Stimulated activated naive CD8-positive, alpha-beta T cell treated with anti-CD3 and anti-CD28 coated beads, Interleukin-15, Interleukin-2, amounts not matched to agents 100 ng/mL and 50 ng/mL, for 24 hours (primary cell): ENCODE data around the gene REM2.

Experiments
- H3K27ac Mint-ChIP-seq: one replicate; pipeline ENCODE4 v1.8.0; 2021; ENCODE audit warnings: mild to moderate bottlenecking, mixed read lengths
- H3K27me3 Mint-ChIP-seq: one replicate; pipeline ENCODE4 v1.8.0; 2021; ENCODE audit warnings: mixed read lengths
- H3K36me3 Mint-ChIP-seq: one replicate; pipeline ENCODE4 v1.8.0; 2021; ENCODE audit warnings: low read depth, mixed read lengths
- H3K4me1 Mint-ChIP-seq: one replicate; pipeline ENCODE4 v1.8.0; 2021; ENCODE audit warnings: low read depth, mixed read lengths
- H3K4me3 Mint-ChIP-seq: one replicate; pipeline ENCODE4 v1.8.0; 2021; ENCODE audit warnings: mild to moderate bottlenecking, mixed read lengths
- H3K9me3 Mint-ChIP-seq: one replicate; pipeline ENCODE4 v1.8.0; 2021; ENCODE audit warnings: mixed read lengths

The REM2 gene

GRCh38 chr14:22875748-22876319 is 7.2 kb upstream of the REM2 start:
- Mint-ChIP-seq H3K4me1 (peaks cover 23% of the 10 kb centered on the region), H3K27me3 (no peaks in the 10 kb centered on the region), H3K27ac (no peak overlapping the region), H3K4me3 (no peak overlapping the region), H3K9me3 (no peaks in the 10 kb centered on the region), H3K36me3 (peaks cover 27% of the 10 kb centered on the region)

- Mint-ChIP-seq H3K27me3 (no peaks in the 10 kb centered on the region), H3K4me1 (peaks cover 21% of the 10 kb centered on the region), H3K36me3 (peaks cover 27% of the 10 kb centered on the region), H3K9me3 (no peaks in the 10 kb centered on the region), H3K27ac (no peak overlapping the region), H3K4me3 (no peak overlapping the region)
These were observed 6.0 kb upstream of the REM2 start for GRCh38 chr14:22877000-22877501.

GRCh38 chr14:22878271-22879246 is 4.5 kb upstream of the REM2 start:
- Mint-ChIP-seq H3K36me3 (peaks cover 22% of the 10 kb centered on the region), H3K4me3 (no peak overlapping the region), H3K27ac (no peak overlapping the region), H3K9me3 (no peaks in the 10 kb centered on the region), H3K27me3 (no peaks in the 10 kb centered on the region), H3K4me1 (peaks cover 23% of the 10 kb centered on the region)

GRCh38 chr14:22882064-22882463 is 958 bp upstream of the REM2 start:
- no peak overlapping the region for H3K4me3 Mint-ChIP-seq
- no peak overlapping the region for H3K27ac Mint-ChIP-seq
- peaks cover 41% of the 10 kb centered on the region for H3K4me1 Mint-ChIP-seq
- no peaks in the 10 kb centered on the region for H3K9me3 Mint-ChIP-seq
- no peaks in the 10 kb centered on the region for H3K27me3 Mint-ChIP-seq
- peaks cover 12% of the 10 kb centered on the region for H3K36me3 Mint-ChIP-seq

GRCh38 chr14:22882529-22883172 is 371 bp upstream of the REM2 start:
- H3K27ac Mint-ChIP-seq, result no peak overlapping the region
- no peaks in the 10 kb centered on the region for H3K9me3 Mint-ChIP-seq
- H3K4me1 Mint-ChIP-seq, result peaks cover 47% of the 10 kb centered on the region
- no peaks in the 10 kb centered on the region for H3K27me3 Mint-ChIP-seq
- H3K36me3 Mint-ChIP-seq, result peaks cover 12% of the 10 kb centered on the region
- H3K4me3 Mint-ChIP-seq, result no peak overlapping the region

- peaks cover 4% of the 10 kb centered on the region for H3K36me3 Mint-ChIP-seq
- H3K27ac Mint-ChIP-seq, result no peak overlapping the region
- no peak overlapping the region for H3K4me3 Mint-ChIP-seq
- no peaks in the 10 kb centered on the region for H3K9me3 Mint-ChIP-seq
- peaks cover 58% of the 10 kb centered on the region for H3K4me1 Mint-ChIP-seq
- no peaks in the 10 kb centered on the region for H3K27me3 Mint-ChIP-seq
These were observed 1.2 kb downstream of the REM2 start for GRCh38 chr14:22884076-22884737.

- H3K9me3 Mint-ChIP-seq, result no peaks in the 10 kb centered on the region
- H3K27me3 Mint-ChIP-seq, result no peaks in the 10 kb centered on the region
- no peak overlapping the region for H3K27ac Mint-ChIP-seq
- H3K4me1 Mint-ChIP-seq, result peaks cover 61% of the 10 kb centered on the region
- H3K4me3 Mint-ChIP-seq, result no peak overlapping the region
- H3K36me3 Mint-ChIP-seq, result no peaks in the 10 kb centered on the region
These were observed 1.9 kb downstream of the REM2 start for GRCh38 chr14:22884738-22885523.

GRCh38 chr14:22885975-22886374 is 3.0 kb downstream of the REM2 start:
- peak overlapping the region; percentile 52 for H3K4me3 Mint-ChIP-seq
- no peaks in the 10 kb centered on the region for H3K27me3 Mint-ChIP-seq
- H3K9me3 Mint-ChIP-seq, result no peaks in the 10 kb centered on the region
- peaks cover 64% of the 10 kb centered on the region for H3K4me1 Mint-ChIP-seq
- peak overlapping the region; percentile 24 for H3K27ac Mint-ChIP-seq
- no peaks in the 10 kb centered on the region for H3K36me3 Mint-ChIP-seq

- Mint-ChIP-seq H3K4me3 (peak overlapping the region; percentile 81), H3K27ac (peak overlapping the region; percentile 86), H3K36me3 (no peaks in the 10 kb centered on the region), H3K4me1 (peaks cover 64% of the 10 kb centered on the region), H3K27me3 (no peaks in the 10 kb centered on the region), H3K9me3 (no peaks in the 10 kb centered on the region)
These were observed 3.7 kb downstream of the REM2 start for GRCh38 chr14:22886500-22887259.

- H3K4me3 Mint-ChIP-seq, result peak overlapping the region; percentile 81
- peak overlapping the region; percentile 86 for H3K27ac Mint-ChIP-seq
- no peaks in the 10 kb centered on the region for H3K36me3 Mint-ChIP-seq
- no peaks in the 10 kb centered on the region for H3K27me3 Mint-ChIP-seq
- no peaks in the 10 kb centered on the region for H3K9me3 Mint-ChIP-seq
- peaks cover 60% of the 10 kb centered on the region for H3K4me1 Mint-ChIP-seq
These were observed 4.4 kb downstream of the REM2 start for GRCh38 chr14:22887260-22887989.

GRCh38 chr14:22887990-22888378 is 5.0 kb downstream of the REM2 start:
- no peaks in the 10 kb centered on the region for H3K27me3 Mint-ChIP-seq
- H3K36me3 Mint-ChIP-seq, result no peaks in the 10 kb centered on the region
- no peak overlapping the region for H3K27ac Mint-ChIP-seq
- H3K9me3 Mint-ChIP-seq, result no peaks in the 10 kb centered on the region
- H3K4me3 Mint-ChIP-seq, result peak overlapping the region; percentile 81
- peaks cover 54% of the 10 kb centered on the region for H3K4me1 Mint-ChIP-seq

GRCh38 chr14:22888662-22889061 is 5.6 kb downstream of the REM2 start:
- Mint-ChIP-seq H3K9me3 (no peaks in the 10 kb centered on the region), H3K27ac (no peak overlapping the region), H3K4me3 (no peak overlapping the region), H3K4me1 (peaks cover 47% of the 10 kb centered on the region), H3K36me3 (no peaks in the 10 kb centered on the region), H3K27me3 (no peaks in the 10 kb centered on the region)

- Mint-ChIP-seq H3K27me3 (no peaks in the 10 kb centered on the region), H3K36me3 (no peaks in the 10 kb centered on the region), H3K27ac (no peak overlapping the region), H3K9me3 (no peaks in the 10 kb centered on the region), H3K4me1 (peaks cover 35% of the 10 kb centered on the region), H3K4me3 (no peak overlapping the region)
These were observed 7.4 kb downstream of the REM2 start for GRCh38 chr14:22890416-22890815.
